Hindlimb muscle (tissue), 1 donor: ENCODE measurements around the gene C6orf15. TPM values are rescaled to one million over a fixed set of nuclear protein-coding genes. Genes with fewer than 3 reads are reported as not detected.

Source experiments
- DNase-seq: peaks from one replicate; pipeline ENCODE4 v3.0.0-alpha.2; 2013
- polyA plus RNA-seq: library from polyadenylated mRNA; unstranded; fragments of 120-200 nt; gene quantifications from one replicate; pipeline ENCODE4 v1.2.1, GENCODE V29; 2013; ENCODE audit not compliant: insufficient read length

C6orf15 gene
- polyA plus RNA-seq, 1 donor: not detected

- DNase-seq: no peak
Measured at GRCh38 chr6:31107052-31107451, 5.3 kb downstream of the C6orf15 start.

- DNase-seq: no peak
Measured at GRCh38 chr6:31103136-31103535, 9.2 kb downstream of the C6orf15 start.

DNA sequence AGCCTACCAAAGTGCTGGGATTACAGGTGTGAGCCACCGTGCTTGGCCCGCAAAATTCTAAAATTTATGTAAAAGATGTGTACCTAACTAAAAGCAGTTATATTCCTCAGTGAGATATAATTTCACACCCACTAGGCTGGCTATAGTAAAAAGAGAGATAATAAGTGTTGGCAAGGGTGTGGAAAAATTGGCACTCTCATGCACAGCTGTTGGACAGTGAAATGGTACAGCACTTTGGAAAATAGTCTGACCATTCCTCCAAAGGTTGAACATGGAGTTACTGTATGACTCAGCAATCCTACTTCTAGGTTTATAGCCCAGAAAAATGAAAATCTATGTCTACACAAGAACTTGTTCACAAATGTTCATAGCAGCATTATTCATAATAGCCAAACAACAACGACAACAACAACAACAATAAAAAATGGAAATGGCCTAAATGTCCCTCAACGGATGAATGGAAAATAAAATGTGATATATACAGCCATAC lies 13.9 kb downstream of the C6orf15 start:
- DNase-seq: no peak

DNA sequence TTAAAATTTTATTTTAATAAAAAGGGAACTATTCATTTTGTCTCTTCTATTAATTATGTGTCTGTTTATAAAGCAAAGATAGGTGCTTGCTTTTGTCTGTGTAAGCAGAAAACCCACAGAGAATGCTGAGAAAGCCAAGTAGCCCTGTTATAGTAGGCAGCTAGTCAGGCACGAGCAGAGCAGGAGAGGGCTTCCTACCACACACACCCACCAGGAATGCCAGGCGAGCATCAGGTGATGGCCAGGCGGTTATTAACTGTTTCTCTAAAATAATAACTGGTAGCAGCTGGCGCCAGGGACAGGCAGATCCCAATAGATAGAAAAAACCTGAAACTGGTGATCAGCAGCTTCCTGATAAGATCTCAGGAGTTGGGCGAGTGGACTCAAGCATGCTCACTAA lies 15.7 kb downstream of the C6orf15 start:
- no peak for DNase-seq

DNA sequence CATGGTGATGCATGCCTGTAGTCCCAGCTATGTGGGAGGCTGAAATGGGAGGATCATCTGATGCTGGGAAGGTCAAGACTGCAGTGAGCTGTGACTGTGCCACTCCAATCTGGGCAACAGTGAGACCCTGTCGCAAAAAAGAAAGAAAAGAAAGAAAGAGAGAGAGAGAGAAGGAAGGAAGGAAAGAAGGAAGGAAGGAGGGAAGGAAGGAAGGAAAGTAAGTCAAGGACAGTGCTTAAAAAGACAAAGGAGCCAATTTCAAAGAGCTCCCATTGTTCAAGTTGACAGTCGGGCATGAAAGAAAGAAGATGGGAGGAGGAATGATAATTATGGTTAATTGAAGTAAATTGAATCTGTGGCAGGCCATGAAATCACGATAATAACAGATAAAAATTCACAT lies 16.2 kb downstream of the C6orf15 start:
- DNase-seq: no peak

- no peak for DNase-seq
Measured at GRCh38 chr6:31094389-31094881, 17.9 kb downstream of the C6orf15 start.

DNA sequence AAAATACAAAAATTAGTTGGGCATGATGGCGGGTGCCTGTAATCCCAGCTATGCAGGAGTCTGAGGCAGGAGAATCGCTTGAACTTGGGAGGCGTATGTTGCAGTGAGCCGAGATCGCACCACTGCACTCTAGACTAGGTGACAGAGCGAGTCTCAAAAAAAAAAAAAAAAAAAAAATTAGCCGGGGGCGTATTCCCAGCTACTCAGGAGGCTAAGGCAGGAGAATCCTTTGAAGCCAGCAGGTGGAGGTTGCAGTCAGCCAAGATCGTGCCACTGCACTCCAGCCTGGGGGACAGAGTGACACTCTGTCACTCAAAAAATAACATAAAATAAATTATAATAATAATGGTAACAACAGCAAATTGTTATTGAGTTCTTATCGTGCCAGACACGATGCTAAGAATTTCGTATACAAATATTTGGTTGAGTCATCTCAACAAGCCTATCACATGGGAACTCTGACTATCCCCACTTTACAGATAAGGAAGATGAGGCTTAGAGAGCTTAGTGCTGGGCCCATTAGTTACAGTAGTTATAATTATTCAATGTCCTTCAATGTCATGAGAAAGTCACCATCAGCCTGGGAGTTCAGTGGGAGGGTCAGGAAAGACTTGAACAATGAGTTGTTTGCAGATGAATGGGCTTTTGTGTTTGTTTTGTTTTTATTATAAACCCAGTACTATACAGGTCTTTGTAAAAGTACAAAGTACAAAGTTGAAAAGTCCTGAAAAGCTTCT lies 19.4 kb downstream of the C6orf15 start:
- DNase-seq: no peak

- no peak for DNase-seq
Measured at GRCh38 chr6:31092238-31092637, 20.1 kb downstream of the C6orf15 start.

DNA sequence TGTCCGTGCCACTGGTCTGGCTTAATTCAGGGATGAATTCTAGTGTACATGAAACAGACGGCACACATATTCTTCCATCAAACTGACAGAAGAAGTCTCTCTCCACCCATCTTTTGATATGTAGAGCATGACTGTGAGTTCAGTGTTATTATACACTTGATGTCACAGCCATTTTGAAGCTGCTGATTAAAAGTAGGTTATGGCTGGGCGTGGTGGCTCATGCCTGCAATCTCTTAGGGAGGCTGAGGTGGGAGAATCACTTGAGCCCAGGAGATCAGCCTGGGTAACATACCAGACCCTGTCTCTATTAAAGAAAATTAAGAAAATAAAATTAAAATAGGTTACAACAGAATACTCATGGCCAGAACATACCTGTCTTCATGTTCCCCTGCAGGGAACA lies 20.7 kb downstream of the C6orf15 start:
- no peak for DNase-seq

- DNase-seq: no peak
Measured at GRCh38 chr6:31090973-31091364, 21.4 kb downstream of the C6orf15 start.

GRCh38 chr6:31090275-31090972 lies 22.0 kb downstream of the C6orf15 start:
- DNase-seq: no peak

- peak; percentile 86 for DNase-seq
Measured at GRCh38 chr6:31087494-31088089, 24.8 kb downstream of the C6orf15 start.

- no peak for DNase-seq
Measured at GRCh38 chr6:31086788-31087440, 25.5 kb downstream of the C6orf15 start.

DNA sequence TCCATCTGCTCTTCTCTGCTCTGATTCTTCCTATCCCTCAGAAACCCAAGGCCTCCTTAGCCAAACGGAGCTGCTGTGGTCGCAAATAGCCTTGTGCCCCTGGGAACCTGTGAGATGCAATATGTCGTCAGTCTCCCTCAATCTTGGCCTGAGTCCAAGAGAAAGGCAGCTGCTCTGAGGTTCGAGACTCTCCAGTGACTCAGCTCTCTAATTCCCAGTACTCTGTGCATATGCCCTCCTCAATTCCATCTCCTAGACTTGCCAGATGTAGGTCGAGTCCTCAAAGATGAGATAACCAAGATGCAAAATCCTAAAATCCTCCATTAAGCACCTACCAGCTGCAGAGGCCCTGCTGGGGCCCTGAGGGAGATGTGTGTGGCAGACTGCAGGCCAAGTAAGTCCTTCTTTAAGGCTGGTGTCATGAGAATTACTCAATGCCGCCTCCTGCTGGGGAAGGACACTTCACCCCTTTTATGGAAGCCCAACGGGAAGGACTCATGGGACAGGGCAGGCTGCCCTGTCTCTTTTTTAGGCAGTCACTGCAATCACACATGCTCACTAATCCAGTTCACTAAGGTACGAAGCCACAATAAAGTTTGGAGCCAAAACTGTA lies 28.5 kb downstream of the C6orf15 start:
- DNase-seq: no peak

DNA sequence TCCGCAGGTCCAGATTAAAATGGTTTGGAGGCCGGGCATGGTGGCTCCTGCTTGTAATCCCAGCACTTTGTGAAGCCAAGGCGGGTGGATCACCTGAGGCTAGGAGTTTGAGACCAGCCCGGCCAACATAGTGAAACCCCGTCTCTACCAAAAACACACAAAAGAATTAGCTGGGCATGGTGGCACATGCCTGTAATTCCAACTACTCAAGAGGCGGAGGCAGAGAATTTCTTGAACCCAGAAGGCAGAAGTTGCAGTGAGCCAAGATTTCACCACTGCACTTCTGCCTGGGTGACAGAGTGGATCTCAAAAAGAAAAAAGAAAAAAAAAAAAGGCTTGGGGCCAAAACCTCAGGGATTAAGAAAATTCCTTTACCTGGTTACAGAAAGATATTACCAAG lies 30.5 kb downstream of the C6orf15 start:
- no peak for DNase-seq

- peak; percentile 66 for DNase-seq
Measured at GRCh38 chr6:31079656-31080261, 32.6 kb downstream of the C6orf15 start.

DNA sequence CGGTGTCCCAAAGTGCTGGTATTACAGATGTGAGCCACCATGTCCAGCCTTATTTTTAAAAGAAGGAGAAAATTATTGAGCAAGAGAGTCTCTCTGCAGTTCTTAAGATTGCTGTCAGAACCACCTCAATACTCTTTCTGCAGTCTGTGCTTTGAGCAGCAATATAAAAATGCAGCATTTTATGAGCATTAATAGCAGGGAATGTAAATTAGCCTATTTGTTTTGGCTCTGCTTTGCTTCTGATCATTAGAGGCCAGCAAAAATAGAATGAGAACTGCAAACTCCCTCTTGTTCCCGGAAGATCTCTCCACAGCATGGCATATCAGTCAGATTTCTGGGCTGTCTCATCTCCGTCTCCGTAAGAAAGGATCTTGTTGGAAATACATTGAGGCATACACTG lies 35.8 kb downstream of the C6orf15 start:
- no peak for DNase-seq

DNA sequence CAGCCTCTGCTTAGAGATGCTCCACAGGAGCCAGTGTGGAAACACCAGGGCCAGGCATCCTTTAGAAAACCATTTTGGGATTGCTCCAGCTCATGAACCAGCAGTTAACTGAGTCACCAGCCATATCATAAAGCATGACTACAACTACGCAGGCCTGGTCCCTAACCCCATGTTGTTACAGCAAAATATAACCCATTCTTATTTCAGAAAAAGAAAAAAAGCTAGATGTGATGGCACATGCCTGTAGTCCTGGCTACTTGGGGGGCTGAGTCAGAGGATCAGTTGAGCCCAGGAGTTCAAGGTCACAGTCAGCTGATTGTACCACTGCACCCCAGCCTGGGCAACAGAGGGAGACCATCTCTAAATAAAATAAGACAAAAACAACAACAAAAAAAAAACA lies 36.8 kb downstream of the C6orf15 start:
- DNase-seq: no peak

GRCh38 chr6:31074401-31074800 lies 38.0 kb downstream of the C6orf15 start:
- DNase-seq: no peak

GRCh38 chr6:31070711-31071197 lies 41.6 kb downstream of the C6orf15 start:
- DNase-seq: peak; percentile 54

DNA sequence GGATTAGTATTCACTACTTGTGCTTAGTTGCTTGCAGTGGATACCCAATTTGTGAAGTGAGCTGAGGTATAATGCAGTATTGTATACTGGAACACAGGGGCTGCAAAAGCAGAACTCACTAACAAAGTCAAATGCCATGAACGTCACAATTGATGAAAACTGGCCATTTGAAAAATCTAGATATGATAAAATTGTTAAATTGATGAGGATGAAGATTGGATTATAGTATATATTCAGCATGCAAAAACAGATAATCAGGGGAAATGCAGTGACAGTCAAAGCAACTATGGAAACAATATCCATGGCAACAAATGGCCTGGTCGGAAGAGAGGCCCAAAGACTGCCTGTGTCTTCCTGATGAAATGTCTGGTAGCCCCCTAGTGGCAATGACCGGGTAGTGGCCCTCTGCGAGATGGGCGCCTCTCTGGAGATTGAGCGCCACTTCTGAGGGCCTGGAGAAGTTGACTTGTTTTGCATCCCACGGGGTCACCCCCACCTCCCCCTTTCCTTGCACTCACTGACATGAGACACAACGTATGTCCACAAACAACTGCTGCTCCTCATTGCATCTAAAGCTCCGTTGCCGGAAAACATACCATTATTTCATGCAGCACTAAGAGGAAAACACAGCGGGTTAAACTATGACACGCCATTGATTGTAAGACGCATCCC lies 43.6 kb downstream of the C6orf15 start:
- DNase-seq: peak; percentile 59
